IMR-90 (cell line): ENCODE data around the gene SLC6A6. TPM values are rescaled to one million over a fixed set of nuclear protein-coding genes. Genes with fewer than 3 reads are reported as not detected.

ENCODE experiments used
- ATAC-seq: fragments of 200-7000 bp; cut with Tn5 transposase; 2 replicates; pipeline ENCODE4 v1.9.1; 2020; ENCODE audit warnings: low read depth, mild to moderate bottlenecking, moderate library complexity
- BruUV-seq: library from RNA; stranded (reverse); fragments of 400-500 nt; replicated peaks from 2 replicates; lab custom pipeline; 2021; lab: Mats Ljungman, UMichigan
- CTCF ChIA-PET: fragments of 300-600 bp; formaldehyde crosslinking; extraction: SDS; loops from one replicate; lab custom pipeline; 2021; ENCODE audit warnings: antibody characterized with exemption; lab: Yijun Ruan, JAX
- POLR2A ChIA-PET: fragments of 300-600 bp; sonication (Branson Sonifier 250); formaldehyde crosslinking; loops from one replicate; lab custom pipeline; 2022; ENCODE audit warnings: antibody characterized with exemption; ENCODE audit not compliant: unreplicated experiment; lab: Charles Lee
- DNase-seq: peaks from one replicate; pipeline ENCODE4 v3.0.0; 2013
- H2AFZ ChIP-seq: replicated peaks from 2 replicates; pipeline ENCODE3; 2013; ENCODE audit warnings: low read length, mild to moderate bottlenecking; ENCODE audit not compliant: poor library complexity
- H2AK5ac ChIP-seq: 2 replicates; pipeline ENCODE4 v1.6.1; 2013; ENCODE audit warnings: low read depth, low read length, inconsistent platforms
- H2AK9ac ChIP-seq: replicated peaks from 2 replicates; pipeline ENCODE3; 2013; ENCODE audit warnings: mild to moderate bottlenecking, low read depth, low read length, moderate library complexity; ENCODE audit not compliant: poor library complexity
- H2BK120ac ChIP-seq: 2 replicates; pipeline ENCODE4 v1.6.1; 2013; ENCODE audit warnings: low read depth, low read length, inconsistent platforms
- H2BK15ac ChIP-seq: 3 replicates; pipeline ENCODE4 v1.6.1; 2013; ENCODE audit warnings: low read depth, low read length, inconsistent platforms
- H2BK20ac ChIP-seq: 2 replicates; pipeline ENCODE4 v1.6.1; 2013; ENCODE audit warnings: low read depth, mild to moderate bottlenecking, inconsistent platforms, low read length, moderate library complexity
- H2BK5ac ChIP-seq: 2 replicates; pipeline ENCODE4 v1.6.1; 2013; ENCODE audit warnings: mild to moderate bottlenecking, low read depth, low read length, inconsistent platforms; ENCODE audit not compliant: poor library complexity, severe bottlenecking
- H3K14ac ChIP-seq: replicated peaks from 2 replicates; pipeline ENCODE4 v1.6.1; 2013; ENCODE audit warnings: low read depth, low read length, inconsistent platforms
- H3K18ac ChIP-seq: 2 replicates; pipeline ENCODE4 v1.6.1; 2013; ENCODE audit warnings: low read depth, low read length, control low read depth
- H3K23ac ChIP-seq: 2 replicates; pipeline ENCODE4 v1.6.1; 2013; ENCODE audit warnings: low read depth, low read length, inconsistent platforms
- H3K27ac ChIP-seq: 2 replicates; pipeline ENCODE4 v1.5.1; 2013; ENCODE audit warnings: mild to moderate bottlenecking, control low read depth, low read length; ENCODE audit not compliant: insufficient read depth
- H3K27me3 ChIP-seq: 2 replicates; pipeline ENCODE4 v1.6.1; 2013; ENCODE audit warnings: low read length; ENCODE audit not compliant: control insufficient read depth, insufficient read depth
- H3K36me3 ChIP-seq: 2 replicates; pipeline ENCODE4 v1.6.1; 2013; ENCODE audit warnings: low read length, mixed read lengths; ENCODE audit not compliant: control insufficient read depth, insufficient read depth
- H3K4ac ChIP-seq: 2 replicates; pipeline ENCODE4 v1.6.1; 2013; ENCODE audit warnings: low read depth, low read length, inconsistent platforms
- H3K4me1 ChIP-seq: 2 replicates; pipeline ENCODE4 v1.6.1; 2013; ENCODE audit warnings: low read length, mixed read lengths; ENCODE audit not compliant: control insufficient read depth, insufficient read depth
- H3K4me2 ChIP-seq: 2 replicates; pipeline ENCODE4 v1.6.1; 2013; ENCODE audit warnings: low read depth, mild to moderate bottlenecking, control low read depth, low read length, moderate library complexity
- H3K4me3 ChIP-seq: 2 replicates; pipeline ENCODE4 v1.5.1; 2013; ENCODE audit warnings: low read depth, mild to moderate bottlenecking, control low read depth, low read length, moderate library complexity; ENCODE audit not compliant: insufficient read depth
- H3K56ac ChIP-seq: 2 replicates; pipeline ENCODE4 v1.6.1; 2013; ENCODE audit warnings: low read length, inconsistent platforms; ENCODE audit not compliant: insufficient read depth; ENCODE audit errors: extremely low read depth
- H3K79me1 ChIP-seq, 2 experiments: 2 replicates each; pipeline ENCODE4 v1.6.1; 2013; ENCODE audit warnings: low read length in 2 of 2, inconsistent platforms in 1 of 2, low read depth in 1 of 2
- H3K9ac ChIP-seq: 2 replicates; pipeline ENCODE4 v1.6.1; 2013; ENCODE audit warnings: low read depth, low read length, control low read depth
- H3K9me1 ChIP-seq: 2 replicates; pipeline ENCODE4 v1.6.1; 2013; ENCODE audit warnings: low read length, inconsistent platforms; ENCODE audit not compliant: insufficient read depth
- H3K9me3 ChIP-seq: 2 replicates; pipeline ENCODE4 v1.6.1; 2013; ENCODE audit warnings: low read length; ENCODE audit not compliant: control insufficient read depth, insufficient read depth
- H4K20me1 ChIP-seq: 2 replicates; pipeline ENCODE4 v1.6.1; 2013; ENCODE audit warnings: low read length, inconsistent platforms; ENCODE audit not compliant: insufficient read depth
- H4K5ac ChIP-seq: 2 replicates; pipeline ENCODE4 v1.6.1; 2013; ENCODE audit warnings: mild to moderate bottlenecking, low read depth, low read length, control low read depth
- H4K8ac ChIP-seq, 2 experiments: 2 replicates each; pipeline ENCODE4 v1.6.1; 2013; ENCODE audit warnings: low read depth in 2 of 2, low read length in 2 of 2, control low read depth in 1 of 2, inconsistent platforms in 1 of 2
- H4K91ac ChIP-seq: 2 replicates; pipeline ENCODE4 v1.6.1; 2013; ENCODE audit warnings: low read depth, low read length, inconsistent platforms; ENCODE audit not compliant: insufficient read depth
- RFX5 ChIP-seq: IDR thresholded peaks from 2 replicates; pipeline ENCODE4 v1.8.0; 2012; ENCODE audit warnings: low read depth, mild to moderate bottlenecking, low read length, moderate library complexity
- SMC3 ChIP-seq: fragments of 150-350 bp; IDR thresholded peaks from 2 replicates; pipeline ENCODE4 v1.6.1; 2016; ENCODE audit warnings: low read depth, mild to moderate bottlenecking, antibody characterized with exemption, low read length, moderate library complexity
- WGBS, 2 experiments: methylation state at CpG; one replicate each; pipeline versions ENCODE4 v1.1.5 to v1.1.7; 2013; ENCODE audit warnings: missing lambda C conversion rate in 2 of 2; ENCODE audit not compliant: insufficient read length in 1 of 2; ENCODE audit errors: extremely low coverage in 2 of 2; 5-methylcytosine and 5-hydroxymethylcytosine counted together
- dilution Hi-C: fragments of 300-500 bp; cut with HindIII; formaldehyde crosslinking; loops from one replicate; pipeline ENCODE4 v1.14.3; 2018; ENCODE audit warnings: low sequenced_read_pairs; ENCODE audit not compliant: unreplicated experiment
- in situ Hi-C: fragments of 300-500 bp; cut with MboI; formaldehyde crosslinking; loops from 3 replicates; pipeline ENCODE4 v1.14.3; 2019; ENCODE audit warnings: low sequenced_read_pairs, inconsistent platforms, mixed read lengths
- intact Hi-C: fragments of 100-400 bp; cut with micrococcal nuclease; formaldehyde crosslinking; loops from 2 replicates; pipeline ENCODE4 v1.10.0; 2022
- polyA plus RNA-seq, 3 experiments: library from polyadenylated mRNA; depleted of rRNA; stranded (reverse); fragments of >200 nt; gene quantifications; 2 replicates each; pipeline ENCODE4 v1.2.3, GENCODE V29; 2012; ENCODE audit warnings: low replicate concordance in 1 of 3
- total RNA-seq: library from RNA; depleted of rRNA; stranded (reverse); fragments of >200 nt; gene quantifications from 2 replicates; pipeline ENCODE4 v1.2.3, GENCODE V29; 2012
- TF ChIP-seq, protein P1 (sequence below): conservative IDR thresholded peaks from 2 replicates; pipeline ENCODE4 v1.5.1; 2012; ENCODE audit warnings: mild to moderate bottlenecking, low read depth, low read length, improper control_type of control experiment

Gene SLC6A6
- total and polyA plus RNA-seq, 2 of the 4 experiments (the other 2 are of a cell fraction), result 29.9 to 39.4 TPM

DNA sequence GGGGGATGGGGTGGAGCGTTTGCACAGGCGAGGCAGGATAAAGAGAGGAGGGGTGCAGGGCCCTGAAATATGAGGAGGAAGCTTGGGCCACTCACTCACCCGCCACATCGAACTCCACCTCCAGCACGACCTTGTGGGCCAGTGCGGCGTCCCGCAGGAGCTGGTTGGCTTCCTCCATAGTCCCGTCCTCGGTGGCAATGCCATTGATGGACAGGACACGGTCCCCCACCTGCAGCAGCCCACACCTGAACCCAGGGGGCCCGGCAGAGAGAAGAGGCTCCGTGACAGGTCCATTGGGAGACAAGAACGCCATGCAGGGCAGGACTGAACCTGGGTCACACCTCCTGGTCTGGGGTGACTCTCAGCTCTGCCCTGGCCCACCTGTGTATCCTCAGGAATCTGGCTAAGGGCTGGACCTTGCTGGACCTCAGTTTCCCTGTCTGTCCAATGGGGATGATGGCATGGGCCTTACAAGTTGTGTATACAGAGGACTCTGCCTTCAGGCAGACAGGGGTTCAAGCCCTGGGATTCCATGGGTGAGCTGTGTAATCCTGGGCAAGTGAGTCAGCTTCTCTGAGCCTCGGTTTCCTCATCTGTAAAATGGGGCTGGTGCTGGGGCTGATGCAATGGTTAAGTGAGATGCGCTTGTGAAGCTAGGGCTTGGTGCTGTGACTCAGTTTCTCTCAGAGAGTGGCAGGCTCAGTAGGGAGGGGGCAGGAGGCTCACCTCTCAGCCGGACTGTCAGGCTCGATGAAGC is 111.3 kb downstream of the SLC6A6 start:
- H2BK20ac ChIP-seq, result no peak overlapping the region
- no peak overlapping the region for H3K14ac ChIP-seq
- POLR2A ChIA-PET, result interaction anchor here (0.8 kb wide), 1 partner anchor 138 kb away, joined by 6 read pairs; the partner anchor contains the start of gene CCDC174
- H4K8ac ChIP-seq, result no peak overlapping the region
- H4K5ac ChIP-seq, result no peak overlapping the region
- no peak overlapping the region for H3K4me2 ChIP-seq
- no peak overlapping the region for H2BK15ac ChIP-seq
- H2AK5ac ChIP-seq, result no peak overlapping the region
- H3K27ac ChIP-seq, result no peak overlapping the region
- H3K79me1 ChIP-seq, result no peaks in the 10 kb centered on the region
- DNase-seq (no peak), ATAC-seq (no peak)
- H3K56ac ChIP-seq, result no peak overlapping the region
- no peak overlapping the region for H2BK120ac ChIP-seq
- no peak overlapping the region for H2BK5ac ChIP-seq
- dilution Hi-C loops (no loop called here), intact Hi-C loops (no loop called here), in situ Hi-C loops (no loop called here)
- no peak overlapping the region for H4K91ac ChIP-seq
- WGBS, 2 experiments, result 71% methylated on average over 8 of the region's 18 CpGs; no CpG with 5 or more reads in 1 of the 2 experiments
- H3K9ac ChIP-seq, result no peak overlapping the region
- BruUV-seq, result no TSS peak
- H2AK9ac ChIP-seq, result no peak overlapping the region
- H3K36me3 ChIP-seq, result no peaks in the 10 kb centered on the region
- H3K18ac ChIP-seq, result no peak overlapping the region
- H3K4me1 ChIP-seq, result no peaks in the 10 kb centered on the region
- peak overlapping the region; percentile 14 for H2AFZ ChIP-seq
- TF ChIP-seq, protein P1, sequence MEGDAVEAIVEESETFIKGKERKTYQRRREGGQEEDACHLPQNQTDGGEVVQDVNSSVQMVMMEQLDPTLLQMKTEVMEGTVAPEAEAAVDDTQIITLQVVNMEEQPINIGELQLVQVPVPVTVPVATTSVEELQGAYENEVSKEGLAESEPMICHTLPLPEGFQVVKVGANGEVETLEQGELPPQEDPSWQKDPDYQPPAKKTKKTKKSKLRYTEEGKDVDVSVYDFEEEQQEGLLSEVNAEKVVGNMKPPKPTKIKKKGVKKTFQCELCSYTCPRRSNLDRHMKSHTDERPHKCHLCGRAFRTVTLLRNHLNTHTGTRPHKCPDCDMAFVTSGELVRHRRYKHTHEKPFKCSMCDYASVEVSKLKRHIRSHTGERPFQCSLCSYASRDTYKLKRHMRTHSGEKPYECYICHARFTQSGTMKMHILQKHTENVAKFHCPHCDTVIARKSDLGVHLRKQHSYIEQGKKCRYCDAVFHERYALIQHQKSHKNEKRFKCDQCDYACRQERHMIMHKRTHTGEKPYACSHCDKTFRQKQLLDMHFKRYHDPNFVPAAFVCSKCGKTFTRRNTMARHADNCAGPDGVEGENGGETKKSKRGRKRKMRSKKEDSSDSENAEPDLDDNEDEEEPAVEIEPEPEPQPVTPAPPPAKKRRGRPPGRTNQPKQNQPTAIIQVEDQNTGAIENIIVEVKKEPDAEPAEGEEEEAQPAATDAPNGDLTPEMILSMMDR, result no peak
- TF ChIP-seq RFX5 (no peak), SMC3 (no peak)
- H3K27me3 ChIP-seq, result peaks cover 18% of the 10 kb centered on the region
- no peaks in the 10 kb centered on the region for H4K20me1 ChIP-seq
- no peak overlapping the region for H3K4me3 ChIP-seq
- no peaks in the 10 kb centered on the region for H3K9me3 ChIP-seq
- no peaks in the 10 kb centered on the region for H3K9me1 ChIP-seq
- CTCF ChIA-PET, result interaction anchor here (1.3 kb wide), 1 partner anchor 36 kb away, joined by 3 read pairs; no protein-coding TSS in a partner anchor
- H3K4ac ChIP-seq, result no peak overlapping the region
- H3K23ac ChIP-seq, result no peak overlapping the region
